C4-2B (cell line): ENCODE results near the gene FBXO31.

Experiments used
- CTCF ChIP-seq: fragments of 450-650 bp; conservative IDR thresholded peaks from 2 replicates; pipeline ENCODE4 v1.5.1; 2017; ENCODE audit warnings: mild to moderate bottlenecking
- ZFX ChIP-seq: fragments of 450-650 bp; IDR thresholded peaks from 2 replicates; pipeline ENCODE4 v1.6.1; 2017

DNA sequence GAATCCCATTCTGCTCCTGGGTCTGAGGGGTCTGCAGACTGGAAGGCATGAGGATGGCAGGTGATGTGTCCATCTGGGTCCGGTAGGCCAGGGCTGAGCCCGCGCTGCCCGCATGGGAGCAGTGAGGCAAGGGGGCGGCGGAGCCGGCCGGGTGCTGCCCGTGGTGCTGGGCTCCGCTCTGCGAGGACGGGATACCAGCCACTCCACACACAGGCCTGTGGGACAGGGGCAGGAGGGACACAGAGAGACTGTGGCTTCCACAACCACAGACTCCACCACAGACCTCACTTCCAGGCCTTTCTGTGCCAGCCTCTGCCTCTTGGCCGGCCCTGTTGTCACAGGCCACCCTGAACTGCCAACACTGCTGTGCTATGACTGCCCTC, 33.9 kb upstream of the FBXO31 start:
- TF ChIP-seq CTCF: no peak
- TF ChIP-seq ZFX: no peak
